Activated naive CD4-positive, alpha-beta T cell (primary cell): ENCODE data around the gene SLAIN1.

Source experiments
- DNase-seq, 4 experiments: peaks; one replicate each; lab custom pipeline; 2025; lab: John Stamatoyannopoulos, UW

SLAIN1 gene

GRCh38 chr13:77751513-77752456 is 54.3 kb downstream of the SLAIN1 start:
- no peak for DNase-seq

- DNase-seq, result no peak
Observed at GRCh38 chr13:77752512-77753069, 55.1 kb downstream of the SLAIN1 start.

GRCh38 chr13:77760893-77761292 is 63.4 kb downstream of the SLAIN1 start:
- DNase-seq, result no peak

GRCh38 chr13:77767413-77767812 is 69.9 kb downstream of the SLAIN1 start:
- DNase-seq, result no peak

GRCh38 chr13:77774181-77774580 is 76.7 kb downstream of the SLAIN1 start:
- no peak for DNase-seq

GRCh38 chr13:77776704-77777103 is 79.2 kb downstream of the SLAIN1 start:
- no peak for DNase-seq

GRCh38 chr13:77779552-77780272 is 82.2 kb downstream of the SLAIN1 start:
- no peak for DNase-seq

GRCh38 chr13:77781808-77782207 is 84.3 kb downstream of the SLAIN1 start:
- DNase-seq, result no peak

GRCh38 chr13:77784515-77784914 is 87.0 kb downstream of the SLAIN1 start:
- no peak for DNase-seq

GRCh38 chr13:77786695-77787287 is 89.3 kb downstream of the SLAIN1 start:
- DNase-seq, result no peak

GRCh38 chr13:77789376-77789775 is 91.9 kb downstream of the SLAIN1 start:
- no peak for DNase-seq

GRCh38 chr13:77800219-77800618 is 102.7 kb downstream of the SLAIN1 start:
- no peak for DNase-seq

GRCh38 chr13:77806518-77806917 is 109.0 kb downstream of the SLAIN1 start:
- no peak for DNase-seq

- DNase-seq, result no peak
Observed at GRCh38 chr13:77807431-77808135, 110.1 kb downstream of the SLAIN1 start.

GRCh38 chr13:77810430-77810829 is 112.9 kb downstream of the SLAIN1 start:
- DNase-seq, result no peak

GRCh38 chr13:77810878-77811277 is 113.4 kb downstream of the SLAIN1 start:
- no peak for DNase-seq

- no peak for DNase-seq
Observed at GRCh38 chr13:77811381-77811780, 113.9 kb downstream of the SLAIN1 start.

GRCh38 chr13:77811981-77812380 is 114.5 kb downstream of the SLAIN1 start:
- DNase-seq, result no peak
